HG02884 (cell line): ENCODE results near the gene PSMC5.
"Not testable (repeated sequence)": the region's sequence is repeated elsewhere in the genome, so short reads cannot be mapped to it uniquely, and the experiment has no call there.

ENCODE experiments used
- ATAC-seq: cut with Tn5 transposase; IDR thresholded peaks from one replicate; pipeline ENCODE4 v1.9.1; 2021; ENCODE audit warnings: mild to moderate bottlenecking, moderate library complexity; ENCODE audit not compliant: unreplicated experiment

The PSMC5 gene

GRCh38 chr17:63838631-63839171 is 11.5 kb downstream of the PSMC5 start:
- ATAC-seq, result no peak

GRCh38 chr17:63840591-63841349 is 13.5 kb downstream of the PSMC5 start:
- ATAC-seq, result no peak

- ATAC-seq, result no peak
Observed at GRCh38 chr17:63841350-63842172, 14.3 kb downstream of the PSMC5 start.

GRCh38 chr17:63842173-63842539 is 14.9 kb downstream of the PSMC5 start:
- ATAC-seq, result peak; percentile 28

GRCh38 chr17:63842540-63843386 is 15.5 kb downstream of the PSMC5 start, which contains the start of gene SMARCD2:
SMARCD2 (minus strand) TSS chr17:63842685; CDS start chr17:63842674, 11 bp downstream.
- peak; percentile 72 for ATAC-seq

- ATAC-seq, result not testable (repeated sequence)
Observed at GRCh38 chr17:63843387-63843888, 16.2 kb downstream of the PSMC5 start.

GRCh38 chr17:63843910-63844677 is 16.9 kb downstream of the PSMC5 start:
- ATAC-seq, result no peak

- no peak for ATAC-seq
Observed at GRCh38 chr17:63845509-63845908, 18.3 kb downstream of the PSMC5 start.

GRCh38 chr17:63847525-63848249 is 20.5 kb downstream of the PSMC5 start:
- ATAC-seq, result no peak

- peak; percentile 76 for ATAC-seq
Observed at GRCh38 chr17:63848834-63849689, 21.8 kb downstream of the PSMC5 start.

- no peak for ATAC-seq
Observed at GRCh38 chr17:63850401-63850800, 23.2 kb downstream of the PSMC5 start.

GRCh38 chr17:63853260-63853659 is 26.0 kb downstream of the PSMC5 start:
- ATAC-seq, result no peak

- no peak for ATAC-seq
Observed at GRCh38 chr17:63854709-63855108, 27.5 kb downstream of the PSMC5 start.

- ATAC-seq, result no peak
Observed at GRCh38 chr17:63855185-63855584, 28.0 kb downstream of the PSMC5 start.

- ATAC-seq, result not testable (repeated sequence)
Observed at GRCh38 chr17:63856425-63856824, 29.2 kb downstream of the PSMC5 start.

GRCh38 chr17:63859257-63859656 is 32.0 kb downstream of the PSMC5 start:
- no peak for ATAC-seq

GRCh38 chr17:63866625-63867024 is 39.4 kb downstream of the PSMC5 start:
- not testable (repeated sequence) for ATAC-seq
